Measurements from ENCODE around the gene PEPD. TPM values are rescaled to one million over a fixed set of nuclear protein-coding genes. Genes with fewer than 3 reads are reported as not detected.

Gene PEPD
- total and polyA plus RNA-seq, 2 experiments from 2014 or later = 141 to 175 TPM

DNA sequence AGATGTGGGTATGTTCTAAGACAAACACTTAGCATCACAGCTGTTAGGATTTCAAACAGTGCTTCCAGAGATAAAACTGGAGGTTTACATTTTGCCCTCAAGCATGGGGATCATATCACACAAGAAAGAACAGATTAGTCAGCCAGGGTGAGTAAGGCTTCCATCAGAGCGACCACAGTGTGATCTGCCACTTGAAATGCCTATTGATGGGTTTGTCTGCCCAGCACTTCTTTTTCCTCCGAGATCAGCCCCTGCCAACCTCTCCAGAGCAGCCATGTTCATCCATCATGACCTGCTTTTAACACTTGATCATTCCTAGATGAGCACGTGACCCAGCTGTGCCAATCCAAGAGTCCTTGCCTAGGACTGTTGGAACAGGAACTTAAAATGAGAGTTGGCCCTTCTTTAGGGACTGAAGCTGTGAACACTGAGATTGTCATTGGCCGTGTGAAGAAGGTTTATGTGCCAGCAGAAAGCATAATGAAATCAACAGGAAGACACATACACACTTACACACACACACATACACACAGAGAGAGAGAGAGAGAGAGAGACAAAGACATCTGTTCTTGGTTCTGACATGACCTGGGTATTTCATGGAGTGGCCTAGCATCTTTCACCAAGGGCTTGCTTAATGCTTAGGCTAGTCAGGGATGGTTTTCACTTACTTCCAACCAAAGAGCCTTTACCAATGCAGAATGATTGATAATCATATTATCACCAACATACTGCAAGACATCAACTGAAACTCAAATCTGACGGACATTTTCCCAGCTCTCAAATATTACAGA lies 153.3 kb downstream of the PEPD start:
- H3K9me2 ChIP-seq (replicated peaks; ENCODE audit: insufficient read depth) = no peaks in the 10 kb centered on the region
- H2AFZ ChIP-seq = peak overlapping the region; percentile 18
- TF ChIP-seq EZH2phosphoT487 (IDR thresholded peaks at IDR 0.05; ENCODE audit: low read depth, severe bottlenecking, unreplicated experiment) = no peak
- no peak for TF ChIP-seq EZH2 (IDR thresholded peaks at IDR 0.05; ENCODE audit: borderline replicate concordance)
- TF ChIP-seq, protein P1, sequence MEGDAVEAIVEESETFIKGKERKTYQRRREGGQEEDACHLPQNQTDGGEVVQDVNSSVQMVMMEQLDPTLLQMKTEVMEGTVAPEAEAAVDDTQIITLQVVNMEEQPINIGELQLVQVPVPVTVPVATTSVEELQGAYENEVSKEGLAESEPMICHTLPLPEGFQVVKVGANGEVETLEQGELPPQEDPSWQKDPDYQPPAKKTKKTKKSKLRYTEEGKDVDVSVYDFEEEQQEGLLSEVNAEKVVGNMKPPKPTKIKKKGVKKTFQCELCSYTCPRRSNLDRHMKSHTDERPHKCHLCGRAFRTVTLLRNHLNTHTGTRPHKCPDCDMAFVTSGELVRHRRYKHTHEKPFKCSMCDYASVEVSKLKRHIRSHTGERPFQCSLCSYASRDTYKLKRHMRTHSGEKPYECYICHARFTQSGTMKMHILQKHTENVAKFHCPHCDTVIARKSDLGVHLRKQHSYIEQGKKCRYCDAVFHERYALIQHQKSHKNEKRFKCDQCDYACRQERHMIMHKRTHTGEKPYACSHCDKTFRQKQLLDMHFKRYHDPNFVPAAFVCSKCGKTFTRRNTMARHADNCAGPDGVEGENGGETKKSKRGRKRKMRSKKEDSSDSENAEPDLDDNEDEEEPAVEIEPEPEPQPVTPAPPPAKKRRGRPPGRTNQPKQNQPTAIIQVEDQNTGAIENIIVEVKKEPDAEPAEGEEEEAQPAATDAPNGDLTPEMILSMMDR (IDR thresholded peaks at IDR 0.05; ENCODE audit: poor library complexity) = no peak
- peak overlapping the region; percentile 88 for H3K27ac ChIP-seq
- no peaks in the 10 kb centered on the region for H3K36me3 ChIP-seq (replicated peaks; ENCODE audit: insufficient read depth, low read depth)
- no peak overlapping the region for H3K4me2 ChIP-seq
- H3K9me3 ChIP-seq (ENCODE audit: low read depth) = no peaks in the 10 kb centered on the region
- H3K4me3 ChIP-seq = no peak overlapping the region
- no peaks in the 10 kb centered on the region for H3K27me3 ChIP-seq
- H3K79me2 ChIP-seq = no peaks in the 10 kb centered on the region
- 78% methylated on average over 5 of the region's 5 CpGs for WGBS (ENCODE audit: low lambda C conversion rate, missing lambda C conversion rate)
- no peaks in the 10 kb centered on the region for H4K20me1 ChIP-seq (ENCODE audit: insufficient read depth, poor library complexity, severe bottlenecking)
- peaks cover 35% of the 10 kb centered on the region for H3K4me1 ChIP-seq (ENCODE audit: insufficient read depth)
- no peak for DNase-seq (ENCODE audit: low spot score)

DNA sequence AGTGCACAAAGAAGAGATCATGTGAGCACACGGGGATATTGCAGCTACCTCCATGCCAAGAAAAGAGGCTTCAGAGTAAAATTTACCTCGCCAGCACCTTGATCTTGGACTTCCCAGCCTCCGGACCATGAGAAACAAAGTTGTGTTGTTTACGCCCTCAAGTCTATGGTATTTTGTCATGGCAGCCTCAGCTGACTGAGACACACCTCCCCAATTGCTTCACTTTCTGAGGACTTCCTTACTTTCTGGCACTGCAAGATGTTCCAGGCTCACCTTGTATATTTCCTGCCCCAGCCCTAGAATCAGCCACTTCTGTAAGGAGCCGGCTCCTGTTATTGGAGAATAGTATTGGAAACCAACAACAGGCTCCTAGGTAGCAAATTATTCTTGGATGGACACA lies 154.7 kb downstream of the PEPD start:
- Histone ChIP-seq H3K4me3 (no peak overlapping the region), H2AFZ (no peak overlapping the region), H4K20me1 (ENCODE audit: insufficient read depth, poor library complexity, severe bottlenecking) (no peaks in the 10 kb centered on the region), H3K4me1 (ENCODE audit: insufficient read depth) (peaks cover 31% of the 10 kb centered on the region), H3K36me3 (replicated peaks; ENCODE audit: insufficient read depth, low read depth) (no peaks in the 10 kb centered on the region), H3K79me2 (no peaks in the 10 kb centered on the region), H3K4me2 (peak overlapping the region; percentile 62), H3K9me3 (ENCODE audit: low read depth) (no peaks in the 10 kb centered on the region), H3K27me3 (no peaks in the 10 kb centered on the region), H3K27ac (peak overlapping the region; percentile 88), H3K9me2 (replicated peaks; ENCODE audit: insufficient read depth) (no peaks in the 10 kb centered on the region)
- no peak for DNase-seq (ENCODE audit: low spot score)
- TF ChIP-seq, protein P1 (IDR thresholded peaks at IDR 0.05; ENCODE audit: poor library complexity) = no peak
- no peak for TF ChIP-seq EZH2 (IDR thresholded peaks at IDR 0.05; ENCODE audit: borderline replicate concordance)
- TF ChIP-seq EZH2phosphoT487 (IDR thresholded peaks at IDR 0.05; ENCODE audit: low read depth, severe bottlenecking, unreplicated experiment) = no peak
- 83% methylated on average over 5 of the region's 5 CpGs for WGBS (ENCODE audit: low lambda C conversion rate, missing lambda C conversion rate)

DNA sequence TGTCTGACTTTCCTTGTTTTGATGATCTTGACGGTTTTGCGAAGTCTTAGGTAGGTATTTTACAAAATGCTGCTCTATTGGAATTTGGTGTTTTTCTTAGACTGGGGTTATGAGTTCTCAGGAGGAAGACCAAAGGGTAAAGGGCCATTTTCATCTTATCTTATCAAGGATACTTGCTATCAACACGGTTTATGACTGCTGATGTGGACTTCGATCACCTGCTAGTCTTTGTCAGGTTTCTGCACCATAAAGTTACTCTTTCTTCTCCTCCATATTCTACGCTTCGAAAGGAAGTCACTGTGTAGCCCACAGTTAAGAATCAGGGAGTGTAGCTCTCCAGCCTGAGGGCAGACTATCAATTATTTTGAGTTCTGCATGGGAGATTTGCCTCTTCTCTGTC lies 155.5 kb downstream of the PEPD start:
- TF ChIP-seq EZH2 (IDR thresholded peaks at IDR 0.05; ENCODE audit: borderline replicate concordance) = no peak
- TF ChIP-seq EZH2phosphoT487 (IDR thresholded peaks at IDR 0.05; ENCODE audit: low read depth, severe bottlenecking, unreplicated experiment) = no peak
- TF ChIP-seq, protein P1 (IDR thresholded peaks at IDR 0.05; ENCODE audit: poor library complexity) = no peak
- Histone ChIP-seq H4K20me1 (ENCODE audit: insufficient read depth, poor library complexity, severe bottlenecking) (no peaks in the 10 kb centered on the region), H3K27me3 (no peaks in the 10 kb centered on the region), H3K4me3 (no peak overlapping the region), H2AFZ (no peak overlapping the region), H3K4me2 (peak overlapping the region; percentile 62), H3K79me2 (no peaks in the 10 kb centered on the region), H3K36me3 (replicated peaks; ENCODE audit: insufficient read depth, low read depth) (no peaks in the 10 kb centered on the region), H3K4me1 (ENCODE audit: insufficient read depth) (peaks cover 31% of the 10 kb centered on the region), H3K27ac (peak overlapping the region; percentile 88), H3K9me2 (replicated peaks; ENCODE audit: insufficient read depth) (no peaks in the 10 kb centered on the region), H3K9me3 (ENCODE audit: low read depth) (no peaks in the 10 kb centered on the region)
- 51% methylated on average over 6 of the region's 6 CpGs for WGBS (ENCODE audit: low lambda C conversion rate, missing lambda C conversion rate)
- peak; percentile 47 for DNase-seq (ENCODE audit: low spot score)

Data from hepatocyte (in vitro differentiated cells).